RCC 7860 (cell line): ENCODE measurements around the gene CCDC146.
"Not testable (repeated sequence)": the region's sequence is repeated elsewhere in the genome, so short reads cannot be mapped to it uniquely, and the experiment has no call there.

Experiments used
- DNase-seq: peaks from one replicate; pipeline ENCODE4 v3.0.0-alpha.2; 2015; ENCODE audit warnings: low spot score
- FAIRE-seq: peaks from 2 replicates; lab custom pipeline; 2012; peaks lifted over from hg19 to GRCh38; lab: Jason Lieb, UNC

Gene CCDC146, protein sequence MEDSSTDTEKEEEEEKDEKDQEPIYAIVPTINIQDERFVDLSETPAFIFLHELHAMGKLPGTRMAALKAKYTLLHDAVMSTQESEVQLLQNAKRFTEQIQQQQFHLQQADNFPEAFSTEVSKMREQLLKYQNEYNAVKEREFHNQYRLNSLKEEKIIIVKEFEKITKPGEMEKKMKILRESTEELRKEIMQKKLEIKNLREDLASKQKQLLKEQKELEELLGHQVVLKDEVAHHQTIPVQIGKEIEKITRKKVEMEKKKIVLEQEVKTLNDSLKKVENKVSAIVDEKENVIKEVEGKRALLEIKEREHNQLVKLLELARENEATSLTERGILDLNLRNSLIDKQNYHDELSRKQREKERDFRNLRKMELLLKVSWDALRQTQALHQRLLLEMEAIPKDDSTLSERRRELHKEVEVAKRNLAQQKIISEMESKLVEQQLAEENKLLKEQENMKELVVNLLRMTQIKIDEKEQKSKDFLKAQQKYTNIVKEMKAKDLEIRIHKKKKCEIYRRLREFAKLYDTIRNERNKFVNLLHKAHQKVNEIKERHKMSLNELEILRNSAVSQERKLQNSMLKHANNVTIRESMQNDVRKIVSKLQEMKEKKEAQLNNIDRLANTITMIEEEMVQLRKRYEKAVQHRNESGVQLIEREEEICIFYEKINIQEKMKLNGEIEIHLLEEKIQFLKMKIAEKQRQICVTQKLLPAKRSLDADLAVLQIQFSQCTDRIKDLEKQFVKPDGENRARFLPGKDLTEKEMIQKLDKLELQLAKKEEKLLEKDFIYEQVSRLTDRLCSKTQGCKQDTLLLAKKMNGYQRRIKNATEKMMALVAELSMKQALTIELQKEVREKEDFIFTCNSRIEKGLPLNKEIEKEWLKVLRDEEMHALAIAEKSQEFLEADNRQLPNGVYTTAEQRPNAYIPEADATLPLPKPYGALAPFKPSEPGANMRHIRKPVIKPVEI

GRCh38 chr7:77121860-77122681, at the start of gene CCDC146:
Gene CCDC146, plus strand, starts transcription at chr7:77122615. Its CDS starts 45,054 bp downstream, at chr7:77167669.
- FAIRE-seq (peak; percentile 94), DNase-seq (peak; percentile 98)

DNA sequence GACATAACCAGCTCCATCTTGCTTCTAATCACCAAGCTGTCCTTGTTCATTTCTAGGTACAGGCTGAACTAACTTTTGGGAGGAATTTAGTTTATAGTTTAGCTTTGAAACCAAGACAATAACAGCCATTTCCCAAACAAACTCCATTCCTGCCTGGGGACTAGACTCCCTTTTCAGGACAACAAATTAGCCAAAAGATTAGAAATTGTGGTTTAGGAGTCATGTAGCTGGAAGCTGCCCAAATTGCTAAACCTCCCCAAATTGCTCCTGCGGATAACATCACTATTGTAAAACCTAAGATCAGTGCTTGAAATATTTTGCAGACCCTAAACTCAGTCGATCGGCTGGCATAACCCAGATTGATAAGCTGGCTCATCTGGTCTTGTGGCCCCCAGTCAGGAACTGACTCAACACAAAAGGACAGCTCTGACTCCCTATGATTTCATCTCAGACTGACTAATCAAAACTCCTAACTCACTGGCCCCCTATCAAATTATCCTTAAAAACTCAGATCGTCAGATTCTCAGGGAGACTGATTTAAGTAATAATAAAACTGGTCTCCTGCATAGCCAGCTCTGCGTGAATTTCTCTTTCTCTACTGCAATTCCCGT, 47.5 kb upstream of the CCDC146 start:
- FAIRE-seq, DNase-seq: not testable (repeated sequence)

DNA sequence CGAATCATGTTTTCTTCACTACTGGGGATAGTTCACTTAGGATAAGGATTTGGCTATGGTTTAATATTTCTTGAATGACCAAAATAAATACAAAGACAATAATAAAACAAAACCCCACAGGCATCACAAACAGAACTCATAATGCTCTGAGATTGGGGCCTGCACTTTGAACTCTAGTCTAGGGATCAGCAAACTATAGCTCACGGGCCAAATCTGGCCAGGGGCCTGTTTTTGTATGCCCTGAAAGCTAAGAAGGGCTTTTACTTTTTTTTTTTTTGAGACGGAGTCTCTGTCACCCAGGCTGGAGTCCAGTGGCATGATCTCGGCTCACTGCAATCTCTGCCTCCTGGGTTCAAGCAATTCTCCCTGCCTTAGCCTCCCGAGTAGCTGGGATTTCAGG, 45.4 kb upstream of the CCDC146 start:
- DNase-seq, FAIRE-seq: not testable (repeated sequence)

GRCh38 chr7:77079112-77079511, 43.3 kb upstream of the CCDC146 start:
- DNase-seq, FAIRE-seq: not testable (repeated sequence)

DNA sequence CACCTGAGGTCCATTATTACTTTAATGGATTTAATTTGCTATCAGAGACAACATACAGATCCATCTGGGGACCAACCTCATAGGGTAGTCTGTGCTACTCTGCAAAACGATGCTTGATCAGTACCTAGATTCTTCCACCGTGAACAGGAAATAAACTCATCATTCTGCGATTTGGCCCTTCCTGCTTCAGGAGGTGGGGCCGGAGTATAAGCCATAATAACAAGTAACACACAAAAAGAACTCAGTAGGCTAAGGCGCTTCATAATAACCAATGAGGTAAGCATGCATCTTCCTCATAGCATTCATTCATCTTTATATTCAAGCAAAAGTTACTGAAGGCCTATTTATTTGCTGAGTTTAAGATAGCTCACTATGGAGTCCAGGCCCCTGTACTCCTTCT, 42.8 kb upstream of the CCDC146 start:
- not testable (repeated sequence) for DNase-seq, FAIRE-seq

DNA sequence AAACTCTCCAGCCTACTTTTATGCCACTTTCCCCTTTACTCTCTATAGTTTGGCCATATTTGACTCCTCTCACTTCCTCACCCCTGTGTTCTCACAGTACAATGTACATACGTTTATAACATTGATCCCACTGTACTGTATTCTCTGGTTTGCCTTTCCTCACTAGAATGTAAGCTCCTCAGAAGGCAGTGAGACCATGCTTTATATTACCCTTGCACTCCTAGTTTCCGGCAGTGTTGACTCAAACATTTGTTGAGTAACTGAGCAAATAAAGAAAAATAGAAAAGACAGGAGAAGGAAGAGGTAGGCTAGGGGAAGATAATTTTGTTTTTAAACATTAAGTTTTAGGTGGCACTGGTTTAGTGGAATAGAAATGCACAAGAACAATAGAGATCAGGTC, 42.2 kb upstream of the CCDC146 start:
- FAIRE-seq, DNase-seq: not testable (repeated sequence)

DNA sequence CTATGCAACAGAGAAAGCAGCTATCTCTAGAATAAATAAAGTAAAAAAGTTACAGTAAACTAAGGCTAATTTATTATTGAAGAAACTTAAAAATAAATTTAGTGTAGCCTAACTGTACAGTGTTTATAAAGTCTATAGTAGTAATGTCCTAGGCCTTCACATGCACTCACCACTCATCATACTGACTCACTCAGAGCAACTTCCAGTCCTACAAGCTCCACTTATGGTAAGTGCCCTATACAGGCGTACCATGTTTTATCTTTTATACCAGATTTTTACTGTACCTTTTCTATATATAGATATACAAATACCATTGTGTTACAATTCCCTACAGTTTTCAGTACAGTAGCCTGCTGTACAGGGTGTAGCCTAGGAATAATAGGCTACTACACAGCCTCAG, 40.2 kb upstream of the CCDC146 start:
- DNase-seq, FAIRE-seq: not testable (repeated sequence)

GRCh38 chr7:77092301-77092700, 30.1 kb upstream of the CCDC146 start:
- peak; percentile 15 for FAIRE-seq
- DNase-seq, result not testable (repeated sequence)

DNA sequence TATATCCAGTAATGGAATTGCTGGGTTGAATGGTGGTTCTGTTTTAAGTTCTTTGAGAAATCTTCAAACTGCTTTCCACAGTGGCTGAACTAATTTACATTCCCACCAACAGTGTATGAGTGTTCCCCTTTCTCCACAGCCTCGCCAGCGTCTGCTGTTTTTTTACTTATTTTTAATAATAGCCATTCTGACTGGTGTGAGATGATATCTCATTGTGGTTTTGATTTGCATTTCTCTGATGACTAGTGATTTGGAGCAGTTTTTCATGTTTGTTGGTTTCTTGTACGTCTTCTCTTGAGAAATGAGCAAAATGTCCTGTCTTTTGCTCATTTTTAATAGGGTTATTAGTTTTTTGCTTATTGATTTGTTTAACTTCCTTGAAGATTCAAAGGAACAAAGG, 21.9 kb upstream of the CCDC146 start:
- not testable (repeated sequence) for DNase-seq, FAIRE-seq

DNA sequence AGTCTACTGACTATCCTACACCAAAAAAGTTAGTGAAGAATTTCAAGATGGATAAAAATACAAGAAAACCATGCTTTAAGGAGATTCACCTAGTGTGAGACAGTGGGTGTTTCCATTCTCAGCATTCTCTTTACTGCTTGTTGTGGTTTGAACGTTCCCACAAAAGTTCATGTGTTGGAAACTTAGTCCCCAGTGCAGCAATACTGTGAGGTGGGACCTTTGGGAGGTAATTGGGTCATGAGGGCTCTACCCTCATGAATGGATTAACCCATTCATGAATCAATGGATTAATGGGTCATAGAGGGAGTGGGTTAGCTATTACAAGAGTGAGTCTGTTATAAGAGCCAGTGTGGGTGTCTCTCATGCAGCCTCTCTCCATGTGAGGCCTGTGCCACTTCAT, 21.2 kb upstream of the CCDC146 start:
- not testable (repeated sequence) for FAIRE-seq, DNase-seq

DNA sequence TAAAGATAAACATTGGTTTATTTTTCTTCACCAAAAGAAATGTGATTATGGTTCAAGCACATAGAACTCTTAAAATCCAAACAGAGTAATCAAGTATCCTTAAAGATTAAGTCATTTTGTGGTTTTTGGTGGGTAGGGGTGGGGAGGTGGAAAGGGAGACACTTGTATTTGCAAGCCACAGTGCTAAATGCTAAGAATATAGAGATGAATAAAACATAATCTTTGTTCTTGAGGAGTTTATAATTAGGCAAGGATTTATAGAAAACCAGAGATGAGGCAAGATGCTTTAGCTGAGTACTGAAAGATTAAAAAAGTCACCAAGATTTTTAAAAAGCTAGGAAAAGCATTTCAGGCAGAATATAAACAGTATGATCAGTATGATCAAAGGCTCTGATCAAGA, 19.7 kb upstream of the CCDC146 start:
- DNase-seq, FAIRE-seq: not testable (repeated sequence)

DNA sequence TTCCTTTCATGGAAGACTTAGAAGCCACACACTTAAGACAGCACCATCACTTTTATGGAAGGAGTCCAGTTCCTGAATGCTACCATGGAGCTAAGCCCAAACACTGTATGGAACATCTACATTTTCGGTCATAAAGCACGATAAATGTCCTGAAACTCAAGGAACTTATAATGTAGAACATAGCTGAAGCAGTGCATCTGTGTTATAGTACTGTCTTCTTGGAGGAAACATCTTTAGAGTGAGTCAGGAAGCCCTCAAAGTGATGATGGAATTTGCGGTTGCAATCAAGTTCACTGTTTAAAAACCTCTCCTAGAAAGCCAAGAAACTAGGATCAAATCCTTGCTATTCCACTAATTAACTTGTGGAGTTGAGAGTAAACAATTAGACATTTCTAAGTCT, 16.5 kb upstream of the CCDC146 start:
- DNase-seq, FAIRE-seq: not testable (repeated sequence)

DNA sequence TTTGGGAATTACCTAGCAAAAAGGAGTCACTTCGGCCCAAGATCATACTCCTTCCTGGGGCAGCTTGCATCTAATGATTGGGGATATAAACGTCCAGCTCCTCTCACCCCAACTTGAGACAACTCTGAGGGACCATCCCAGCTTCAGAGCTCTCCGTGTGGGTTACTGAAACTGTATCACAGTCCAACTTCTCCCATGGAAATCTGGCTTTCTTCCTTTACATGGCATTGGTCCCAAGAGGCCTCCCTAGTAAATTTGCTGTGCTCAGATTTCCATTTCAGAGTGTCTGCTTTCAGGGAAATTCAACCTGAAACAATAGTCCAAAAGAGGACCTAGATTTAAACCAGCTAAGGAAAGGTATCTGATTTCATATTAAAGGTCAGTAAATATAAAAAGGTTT, 14.8 kb upstream of the CCDC146 start:
- not testable (repeated sequence) for FAIRE-seq, DNase-seq

DNA sequence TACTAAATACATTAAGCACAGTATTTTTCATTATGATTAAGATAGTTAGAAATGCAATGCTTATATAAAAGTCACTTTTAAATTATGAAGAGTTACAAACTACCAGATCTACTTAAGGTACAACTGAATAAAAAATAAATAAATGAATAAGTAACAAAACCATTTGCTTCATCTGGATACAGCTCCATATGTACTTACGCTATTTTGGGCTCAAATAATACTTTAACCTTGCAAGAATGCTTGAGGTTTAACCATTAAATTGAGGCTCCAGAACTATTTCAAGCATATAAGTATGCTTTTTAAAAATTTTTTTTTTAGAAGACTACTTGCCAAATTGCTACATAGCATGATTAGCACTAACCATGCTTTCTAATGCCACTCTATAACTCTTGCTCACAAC, 14.1 kb upstream of the CCDC146 start:
- not testable (repeated sequence) for DNase-seq, FAIRE-seq

DNA sequence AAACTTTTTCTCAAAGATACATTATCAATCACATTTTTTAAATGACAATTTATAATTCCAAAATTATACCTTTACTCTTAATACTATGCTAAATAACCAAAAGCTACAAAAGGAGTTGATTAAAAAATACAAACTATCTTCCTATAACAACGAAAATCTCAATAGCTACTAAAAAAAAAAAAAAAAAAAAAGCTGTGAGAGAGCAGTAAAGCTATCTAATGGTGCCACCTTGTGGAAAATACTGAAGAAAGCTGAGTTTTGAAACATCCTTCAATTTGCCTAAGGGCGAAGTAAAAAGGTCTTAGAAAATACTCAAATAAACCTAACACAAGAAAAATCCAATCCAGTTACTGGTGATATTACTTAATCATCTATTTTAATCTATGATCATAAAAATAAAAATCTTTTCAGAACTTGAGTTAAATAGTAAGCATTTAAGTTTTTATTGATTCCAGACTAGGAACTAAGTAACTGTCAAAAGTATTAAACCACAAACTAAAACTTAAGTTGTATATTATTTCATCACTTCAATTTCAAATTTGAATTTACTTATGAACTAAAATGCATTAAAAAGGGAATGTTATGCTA, 9.6 kb upstream of the CCDC146 start:
- DNase-seq, result not testable (repeated sequence)
- peak; percentile 97 for FAIRE-seq

DNA sequence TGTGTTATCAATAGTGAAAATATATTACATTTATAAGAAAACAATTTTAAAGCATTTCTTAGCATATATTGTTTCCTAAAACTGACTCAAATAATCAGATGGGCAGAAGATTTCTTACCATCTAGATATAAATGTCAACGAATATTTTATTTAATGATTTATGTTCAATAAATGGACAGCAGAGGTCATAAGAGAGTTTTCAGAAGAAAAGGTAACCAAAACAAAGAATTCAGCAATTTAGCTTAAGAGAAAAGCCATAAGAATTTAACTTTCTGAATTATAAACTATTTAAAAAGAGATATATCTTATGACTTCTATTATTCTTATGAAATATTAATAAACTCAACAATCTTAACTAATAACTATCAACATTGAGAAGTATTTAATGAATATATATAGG, 3.1 kb downstream of the CCDC146 start:
- DNase-seq, result not testable (repeated sequence)
- peak; percentile 86 for FAIRE-seq

GRCh38 chr7:77127009-77127408, 4.6 kb downstream of the CCDC146 start:
- FAIRE-seq, DNase-seq: not testable (repeated sequence)

GRCh38 chr7:77128582-77129410, 6.4 kb downstream of the CCDC146 start:
- FAIRE-seq, DNase-seq: not testable (repeated sequence)
